WTC11 (cell line): ENCODE results near the gene EVX1.

ENCODE experiments used
- CREB1 ChIP-seq: sonication (generic); formaldehyde crosslinking; IDR thresholded peaks from 2 replicates; pipeline ENCODE4 v1.8.0; 2023; ENCODE audit warnings: mild to moderate bottlenecking, missing genetic modification reagents
- CREM ChIP-seq: sonication (generic); formaldehyde crosslinking; IDR thresholded peaks from 2 replicates; pipeline ENCODE4 v1.8.1; 2022; ENCODE audit warnings: mild to moderate bottlenecking, missing genetic modification reagents, moderate library complexity
- ELF4 ChIP-seq: sonication (generic); formaldehyde crosslinking; IDR thresholded peaks from 2 replicates; pipeline ENCODE4 v1.8.1; 2022; ENCODE audit warnings: low read depth, mild to moderate bottlenecking, moderate library complexity, missing genetic modification reagents
- ETV6 ChIP-seq: sonication (generic); formaldehyde crosslinking; IDR thresholded peaks from 2 replicates; pipeline ENCODE4 v1.8.1; 2022; ENCODE audit warnings: mild to moderate bottlenecking, missing genetic modification reagents
- MXD4 ChIP-seq: fragments of 250-450 bp; sonication (Bioruptor Pico); IDR thresholded peaks from 2 replicates; pipeline ENCODE4 v1.8.0; 2021; ENCODE audit warnings: mild to moderate bottlenecking, moderate library complexity, borderline replicate concordance
- MYBL2 ChIP-seq: sonication (generic); formaldehyde crosslinking; IDR thresholded peaks from 2 replicates; pipeline ENCODE4 v1.8.1; 2023; ENCODE audit warnings: mild to moderate bottlenecking, moderate library complexity, missing genetic modification reagents
- RELA ChIP-seq: sonication (generic); formaldehyde crosslinking; IDR thresholded peaks from 2 replicates; pipeline ENCODE4 v1.8.1; 2022; ENCODE audit warnings: missing genetic modification reagents, mild to moderate bottlenecking, borderline replicate concordance
- TF ChIP-seq, protein P1 (sequence below): fragments of 200-600 bp; IDR thresholded peaks from 2 replicates; pipeline ENCODE4 v1.8.0; 2022; ENCODE audit warnings: antibody characterized with exemption
- TF ChIP-seq, protein P2 (sequence below): sonication (generic); formaldehyde crosslinking; IDR thresholded peaks from 2 replicates; pipeline ENCODE4 v1.8.1; 2022; ENCODE audit warnings: mild to moderate bottlenecking, missing genetic modification reagents, moderate library complexity, borderline replicate concordance
- TF ChIP-seq, protein P3 (sequence below): sonication (generic); formaldehyde crosslinking; IDR thresholded peaks from 2 replicates; pipeline ENCODE4 v1.8.1; 2023; ENCODE audit warnings: mild to moderate bottlenecking, missing genetic modification reagents, moderate library complexity
- TF ChIP-seq, protein P4 (sequence below): sonication (generic); formaldehyde crosslinking; IDR thresholded peaks from 2 replicates; pipeline ENCODE4 v1.8.1; 2022; ENCODE audit warnings: low read depth, missing genetic modification reagents, borderline replicate concordance
- TF ChIP-seq, protein P5 (sequence below): sonication (generic); formaldehyde crosslinking; IDR thresholded peaks from 2 replicates; pipeline ENCODE4 v1.8.1; 2023; ENCODE audit warnings: mild to moderate bottlenecking, moderate library complexity, missing genetic modification reagents

DNA sequence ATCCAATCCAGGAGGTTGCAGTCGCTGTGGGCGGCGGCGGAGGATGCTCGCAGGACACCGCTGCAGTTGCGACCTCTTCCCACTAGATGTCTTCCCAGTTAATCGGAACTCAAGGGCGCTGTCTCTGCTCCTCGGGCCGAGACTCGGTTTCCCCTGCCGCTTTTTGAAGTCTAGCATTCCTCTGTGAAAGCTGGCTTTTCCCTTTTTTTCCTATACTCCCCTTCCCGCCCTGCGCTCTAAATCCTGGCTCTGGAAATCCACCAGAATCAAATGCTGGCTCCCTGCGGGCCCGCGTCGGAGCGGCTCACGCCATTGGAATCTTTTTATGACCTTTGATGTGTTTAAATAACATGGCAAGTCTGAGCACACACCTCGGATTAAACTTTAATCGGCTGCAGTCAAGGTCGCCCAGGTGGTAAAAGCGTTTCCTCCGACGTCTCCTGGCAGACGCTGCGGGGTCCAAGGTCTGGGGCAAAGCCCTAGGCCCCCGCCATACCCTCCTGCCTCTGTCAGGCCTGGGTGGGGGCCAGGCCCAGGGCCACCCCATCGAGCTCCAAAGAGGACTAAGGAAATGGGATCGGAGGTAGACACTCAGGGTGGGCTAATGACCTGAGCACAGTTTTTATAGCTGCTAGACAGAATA is 32.0 kb upstream of the EVX1 start:
- TF ChIP-seq, protein P1, sequence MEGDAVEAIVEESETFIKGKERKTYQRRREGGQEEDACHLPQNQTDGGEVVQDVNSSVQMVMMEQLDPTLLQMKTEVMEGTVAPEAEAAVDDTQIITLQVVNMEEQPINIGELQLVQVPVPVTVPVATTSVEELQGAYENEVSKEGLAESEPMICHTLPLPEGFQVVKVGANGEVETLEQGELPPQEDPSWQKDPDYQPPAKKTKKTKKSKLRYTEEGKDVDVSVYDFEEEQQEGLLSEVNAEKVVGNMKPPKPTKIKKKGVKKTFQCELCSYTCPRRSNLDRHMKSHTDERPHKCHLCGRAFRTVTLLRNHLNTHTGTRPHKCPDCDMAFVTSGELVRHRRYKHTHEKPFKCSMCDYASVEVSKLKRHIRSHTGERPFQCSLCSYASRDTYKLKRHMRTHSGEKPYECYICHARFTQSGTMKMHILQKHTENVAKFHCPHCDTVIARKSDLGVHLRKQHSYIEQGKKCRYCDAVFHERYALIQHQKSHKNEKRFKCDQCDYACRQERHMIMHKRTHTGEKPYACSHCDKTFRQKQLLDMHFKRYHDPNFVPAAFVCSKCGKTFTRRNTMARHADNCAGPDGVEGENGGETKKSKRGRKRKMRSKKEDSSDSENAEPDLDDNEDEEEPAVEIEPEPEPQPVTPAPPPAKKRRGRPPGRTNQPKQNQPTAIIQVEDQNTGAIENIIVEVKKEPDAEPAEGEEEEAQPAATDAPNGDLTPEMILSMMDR: peak; percentile 68
- TF ChIP-seq, protein P2, sequence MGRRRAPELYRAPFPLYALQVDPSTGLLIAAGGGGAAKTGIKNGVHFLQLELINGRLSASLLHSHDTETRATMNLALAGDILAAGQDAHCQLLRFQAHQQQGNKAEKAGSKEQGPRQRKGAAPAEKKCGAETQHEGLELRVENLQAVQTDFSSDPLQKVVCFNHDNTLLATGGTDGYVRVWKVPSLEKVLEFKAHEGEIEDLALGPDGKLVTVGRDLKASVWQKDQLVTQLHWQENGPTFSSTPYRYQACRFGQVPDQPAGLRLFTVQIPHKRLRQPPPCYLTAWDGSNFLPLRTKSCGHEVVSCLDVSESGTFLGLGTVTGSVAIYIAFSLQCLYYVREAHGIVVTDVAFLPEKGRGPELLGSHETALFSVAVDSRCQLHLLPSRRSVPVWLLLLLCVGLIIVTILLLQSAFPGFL: no peak
- TF ChIP-seq CREB1 (CRISPR knock-in tag): no peak
- no peak for TF ChIP-seq RELA (CRISPR knock-in tag)
- TF ChIP-seq CREM (CRISPR knock-in tag): no peak
- no peak for TF ChIP-seq MXD4 (CRISPR knock-in tag)
- TF ChIP-seq, protein P3, sequence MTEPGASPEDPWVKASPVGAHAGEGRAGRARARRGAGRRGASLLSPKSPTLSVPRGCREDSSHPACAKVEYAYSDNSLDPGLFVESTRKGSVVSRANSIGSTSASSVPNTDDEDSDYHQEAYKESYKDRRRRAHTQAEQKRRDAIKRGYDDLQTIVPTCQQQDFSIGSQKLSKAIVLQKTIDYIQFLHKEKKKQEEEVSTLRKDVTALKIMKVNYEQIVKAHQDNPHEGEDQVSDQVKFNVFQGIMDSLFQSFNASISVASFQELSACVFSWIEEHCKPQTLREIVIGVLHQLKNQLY (CRISPR knock-in tag): no peak
- no peak for TF ChIP-seq MYBL2 (CRISPR knock-in tag)
- TF ChIP-seq, protein P4, sequence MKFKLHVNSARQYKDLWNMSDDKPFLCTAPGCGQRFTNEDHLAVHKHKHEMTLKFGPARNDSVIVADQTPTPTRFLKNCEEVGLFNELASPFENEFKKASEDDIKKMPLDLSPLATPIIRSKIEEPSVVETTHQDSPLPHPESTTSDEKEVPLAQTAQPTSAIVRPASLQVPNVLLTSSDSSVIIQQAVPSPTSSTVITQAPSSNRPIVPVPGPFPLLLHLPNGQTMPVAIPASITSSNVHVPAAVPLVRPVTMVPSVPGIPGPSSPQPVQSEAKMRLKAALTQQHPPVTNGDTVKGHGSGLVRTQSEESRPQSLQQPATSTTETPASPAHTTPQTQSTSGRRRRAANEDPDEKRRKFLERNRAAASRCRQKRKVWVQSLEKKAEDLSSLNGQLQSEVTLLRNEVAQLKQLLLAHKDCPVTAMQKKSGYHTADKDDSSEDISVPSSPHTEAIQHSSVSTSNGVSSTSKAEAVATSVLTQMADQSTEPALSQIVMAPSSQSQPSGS (CRISPR knock-in tag): no peak
- TF ChIP-seq, protein P5, sequence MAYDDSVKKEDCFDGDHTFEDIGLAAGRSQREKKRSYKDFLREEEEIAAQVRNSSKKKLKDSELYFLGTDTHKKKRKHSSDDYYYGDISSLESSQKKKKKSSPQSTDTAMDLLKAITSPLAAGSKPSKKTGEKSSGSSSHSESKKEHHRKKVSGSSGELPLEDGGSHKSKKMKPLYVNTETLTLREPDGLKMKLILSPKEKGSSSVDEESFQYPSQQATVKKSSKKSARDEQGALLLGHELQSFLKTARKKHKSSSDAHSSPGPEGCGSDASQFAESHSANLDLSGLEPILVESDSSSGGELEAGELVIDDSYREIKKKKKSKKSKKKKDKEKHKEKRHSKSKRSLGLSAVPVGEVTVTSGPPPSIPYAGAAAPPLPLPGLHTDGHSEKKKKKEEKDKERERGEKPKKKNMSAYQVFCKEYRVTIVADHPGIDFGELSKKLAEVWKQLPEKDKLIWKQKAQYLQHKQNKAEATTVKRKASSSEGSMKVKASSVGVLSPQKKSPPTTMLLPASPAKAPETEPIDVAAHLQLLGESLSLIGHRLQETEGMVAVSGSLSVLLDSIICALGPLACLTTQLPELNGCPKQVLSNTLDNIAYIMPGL (CRISPR knock-in tag): no peak; the same call in 1 of the 2 replicates
- TF ChIP-seq ETV6 (CRISPR knock-in tag): no peak
- no peak for TF ChIP-seq ELF4
